Right lobe of liver (tissue), 4 donors: ENCODE measurements around the gene ONECUT1.

Experiments
- POLR2A ChIP-seq: fragments of 450-650 bp; IDR thresholded peaks from one replicate; pipeline ENCODE4 v1.6.1; 2017; ENCODE audit warnings: antibody characterized with exemption, mild to moderate bottlenecking
- TF ChIP-seq, protein P1 (sequence below), 4 donors: fragments of 200-600 bp in 3 of 4; fragments of 450-650 bp in 1 of 4; IDR thresholded peaks; one replicate each; pipeline versions ENCODE4 v1.5.1 to v1.8.0; 2016 to 2022; ENCODE audit warnings: antibody characterized with exemption in 4 of 4, mild to moderate bottlenecking in 2 of 4
- donor health status: DM: no; HTN: no; CAD: no.
- donor health status: DM: no; HTN: no; CAD: no.
- donor health status: DM: no; HTN: yes; CAD: no.

DNA sequence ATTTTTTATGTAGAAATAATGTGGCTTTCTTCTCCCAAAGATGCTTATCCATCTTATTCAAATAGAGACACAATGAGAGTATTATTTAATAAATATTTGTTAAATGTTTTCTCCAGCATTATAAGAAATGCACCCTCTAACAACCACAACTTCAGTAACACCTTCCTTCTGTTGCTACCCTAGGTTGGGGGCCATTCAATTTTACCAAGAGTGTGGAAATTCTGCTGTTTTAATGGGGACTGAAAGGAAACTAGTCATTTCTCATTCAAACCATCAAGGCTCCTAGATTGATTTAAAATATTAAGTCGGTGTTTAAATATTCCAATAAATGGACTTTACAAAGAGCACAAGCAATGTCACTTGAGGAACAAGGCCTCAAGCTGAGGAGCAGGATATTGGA is 7.6 kb downstream of the ONECUT1 start:
- TF ChIP-seq, protein P1, sequence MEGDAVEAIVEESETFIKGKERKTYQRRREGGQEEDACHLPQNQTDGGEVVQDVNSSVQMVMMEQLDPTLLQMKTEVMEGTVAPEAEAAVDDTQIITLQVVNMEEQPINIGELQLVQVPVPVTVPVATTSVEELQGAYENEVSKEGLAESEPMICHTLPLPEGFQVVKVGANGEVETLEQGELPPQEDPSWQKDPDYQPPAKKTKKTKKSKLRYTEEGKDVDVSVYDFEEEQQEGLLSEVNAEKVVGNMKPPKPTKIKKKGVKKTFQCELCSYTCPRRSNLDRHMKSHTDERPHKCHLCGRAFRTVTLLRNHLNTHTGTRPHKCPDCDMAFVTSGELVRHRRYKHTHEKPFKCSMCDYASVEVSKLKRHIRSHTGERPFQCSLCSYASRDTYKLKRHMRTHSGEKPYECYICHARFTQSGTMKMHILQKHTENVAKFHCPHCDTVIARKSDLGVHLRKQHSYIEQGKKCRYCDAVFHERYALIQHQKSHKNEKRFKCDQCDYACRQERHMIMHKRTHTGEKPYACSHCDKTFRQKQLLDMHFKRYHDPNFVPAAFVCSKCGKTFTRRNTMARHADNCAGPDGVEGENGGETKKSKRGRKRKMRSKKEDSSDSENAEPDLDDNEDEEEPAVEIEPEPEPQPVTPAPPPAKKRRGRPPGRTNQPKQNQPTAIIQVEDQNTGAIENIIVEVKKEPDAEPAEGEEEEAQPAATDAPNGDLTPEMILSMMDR (IDR thresholded peaks at IDR 0.05) = no peak
- TF ChIP-seq POLR2A = no peak
